IPS-18c (cell line): Measurements from ENCODE around the gene PRPF6.

Experiments
- H3K4me3 ChIP-seq: 2 replicates; pipeline ENCODE4 v1.7.0; 2013; ENCODE audit warnings: low read depth, mild to moderate bottlenecking, low read length, moderate library complexity; ENCODE audit not compliant: insufficient read depth
- H3K9me3 ChIP-seq: one replicate; pipeline ENCODE4 v1.6.1; 2013; ENCODE audit warnings: mild to moderate bottlenecking, low read length, moderate library complexity; ENCODE audit not compliant: control insufficient read depth, insufficient read depth

Gene PRPF6

DNA sequence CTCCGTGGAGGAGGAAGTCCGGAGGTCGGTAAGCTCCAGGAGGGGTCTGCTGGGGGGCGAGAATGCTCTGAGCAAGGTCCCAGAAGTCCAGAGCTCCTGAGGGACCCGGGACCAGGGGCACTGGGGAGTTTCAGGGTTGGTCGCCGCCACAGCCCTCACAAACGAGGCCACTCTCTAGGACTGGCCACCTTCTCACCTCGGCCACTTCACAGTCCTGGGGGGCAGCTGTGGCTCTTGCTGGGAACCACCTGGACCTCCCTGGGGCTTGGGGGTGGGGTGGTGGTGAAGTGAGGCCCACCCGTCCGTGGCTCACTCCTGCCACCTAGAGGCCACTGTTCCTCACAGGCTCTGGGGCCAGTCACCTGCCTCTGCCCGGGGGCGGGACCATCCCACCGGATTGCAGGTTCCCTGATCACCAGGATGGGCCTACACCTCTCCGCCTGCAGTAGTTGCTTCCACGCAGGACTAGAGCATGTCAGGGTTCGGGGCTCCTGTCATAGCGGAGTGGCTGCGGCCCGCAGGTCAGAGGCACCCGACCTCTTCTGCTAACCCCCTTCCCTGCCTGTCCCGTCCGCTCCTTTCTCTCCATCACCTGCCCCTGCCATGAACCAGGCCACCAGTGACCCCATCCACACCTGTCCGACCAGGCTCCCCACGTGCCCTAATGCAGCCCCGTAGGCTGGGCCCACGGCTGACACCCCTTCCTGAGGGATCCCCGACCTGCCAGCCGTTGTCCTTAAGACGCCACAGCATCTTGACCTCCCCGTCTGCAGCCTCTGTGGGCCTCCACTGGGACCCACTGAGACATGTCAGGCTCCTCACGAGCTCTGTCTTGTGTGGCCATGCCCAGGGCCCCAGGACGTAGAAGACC lies 76.9 kb downstream of the PRPF6 start:
- Histone ChIP-seq H3K9me3 (no peaks in the 10 kb centered on the region), H3K4me3 (no peak overlapping the region)

- no peaks in the 10 kb centered on the region for H3K9me3 ChIP-seq
- no peak overlapping the region for H3K4me3 ChIP-seq
Observed at GRCh38 chr20:64058536-64058935, 77.6 kb downstream of the PRPF6 start.

DNA sequence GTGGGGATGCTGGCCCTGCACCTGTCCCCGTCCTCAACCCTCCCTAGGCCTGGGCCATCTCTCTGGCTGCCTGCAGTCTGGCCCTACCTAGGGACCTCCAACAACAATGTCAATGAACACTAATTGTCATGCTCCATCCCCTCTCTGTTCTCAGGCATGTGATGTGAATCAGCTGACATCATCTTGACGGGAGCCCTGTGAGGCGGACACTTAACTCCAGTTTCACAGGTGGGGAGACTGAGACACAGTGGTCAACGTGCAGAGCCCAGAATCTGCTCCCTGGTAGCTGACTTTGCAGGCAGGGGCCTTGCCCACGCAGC lies 81.3 kb downstream of the PRPF6 start:
- no peaks in the 10 kb centered on the region for H3K9me3 ChIP-seq
- H3K4me3 ChIP-seq = peak overlapping the region; percentile 85

DNA sequence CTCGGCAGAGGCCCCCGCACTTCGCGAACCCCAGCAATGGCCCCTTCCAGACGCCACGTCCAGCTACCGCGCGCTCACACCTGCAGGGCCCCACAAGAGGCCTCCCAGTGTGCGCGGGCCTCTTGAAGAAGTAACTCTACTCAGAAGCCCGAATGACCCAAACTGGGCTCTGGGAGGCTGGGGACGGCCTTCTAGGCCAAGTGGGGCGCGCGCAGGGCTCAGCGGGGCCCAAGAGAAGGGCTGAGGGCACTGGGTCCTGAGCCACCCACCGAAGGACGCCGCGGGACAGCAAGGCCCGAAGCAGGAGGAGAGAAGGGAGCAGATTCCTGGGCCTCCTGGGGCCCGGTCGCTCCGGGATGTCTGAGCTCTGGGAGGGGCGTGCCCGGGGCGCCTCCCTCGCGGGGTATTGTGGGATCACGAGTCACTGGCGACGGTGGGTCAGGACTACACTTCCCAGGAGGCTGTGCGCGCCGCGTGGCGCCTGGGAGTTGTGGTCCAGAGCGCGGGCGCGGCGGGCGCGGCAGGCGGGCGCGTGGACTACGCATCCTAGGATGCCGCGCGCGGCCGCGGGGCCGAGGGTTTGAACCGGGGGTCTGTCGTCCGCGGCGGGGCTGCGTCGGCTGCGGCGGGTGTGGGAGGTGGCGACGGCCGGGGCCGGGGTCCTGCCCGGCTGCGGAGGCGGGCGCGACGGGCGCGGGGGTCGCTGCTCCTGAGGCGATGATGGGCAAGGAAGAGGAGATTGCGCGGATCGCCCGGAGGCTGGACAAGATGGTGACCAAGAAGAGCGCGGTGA lies 81.9 kb downstream of the PRPF6 start, which contains the start of gene TCEA2:
TSS of gene TCEA2 (plus strand) at position 603 of the 793 bp plus-strand sequence. CDS start at position 718, 115 bp downstream.
- Histone ChIP-seq H3K4me3 (peak within 1 kb of the TSS; percentile 85), H3K9me3 (no peaks in the 10 kb centered on the region)

DNA sequence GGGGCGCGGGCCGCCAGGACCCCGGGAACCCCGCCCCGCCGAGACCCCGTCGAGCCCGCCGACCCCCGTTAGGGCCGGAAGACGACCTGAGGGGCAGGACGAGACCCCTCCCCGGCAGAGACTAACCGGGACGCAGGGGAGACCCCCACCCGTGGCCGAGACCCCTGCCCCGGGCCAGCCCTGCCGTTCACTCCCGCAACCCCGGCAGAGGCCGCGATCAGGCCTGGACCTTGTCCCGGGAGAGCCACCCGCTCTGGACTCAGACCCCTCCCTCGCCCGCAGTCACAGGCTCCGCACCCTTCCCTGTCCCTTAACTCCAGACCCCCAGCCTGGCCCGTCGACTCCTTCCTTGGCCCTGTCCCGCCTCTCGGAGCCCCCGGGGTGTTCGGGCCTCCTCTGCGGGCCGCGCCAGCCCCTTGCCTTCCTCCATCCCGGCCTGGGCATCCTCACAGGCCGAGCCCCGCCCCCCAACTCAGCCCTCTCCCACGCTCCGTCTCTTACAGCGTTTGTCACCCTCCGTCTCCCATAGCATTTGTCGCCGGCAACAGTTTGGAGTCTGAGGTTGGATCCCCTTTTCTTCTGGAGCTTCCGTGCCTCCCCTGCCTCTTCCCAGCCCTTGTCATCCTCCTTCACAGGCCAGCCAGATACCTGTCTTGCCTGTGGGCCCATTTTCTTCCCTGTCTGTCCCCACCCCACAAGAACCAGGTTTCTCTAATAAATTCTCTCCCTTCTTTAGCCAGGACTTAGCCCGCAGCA lies 82.6 kb downstream of the PRPF6 start:
- H3K4me3 ChIP-seq = peak overlapping the region; percentile 85
- no peaks in the 10 kb centered on the region for H3K9me3 ChIP-seq

GRCh38 chr20:64064145-64064698 lies 83.3 kb downstream of the PRPF6 start:
- no peak overlapping the region for H3K4me3 ChIP-seq
- no peaks in the 10 kb centered on the region for H3K9me3 ChIP-seq

- Histone ChIP-seq H3K9me3 (no peaks in the 10 kb centered on the region), H3K4me3 (no peak overlapping the region)
Observed at GRCh38 chr20:64065062-64065973, 84.4 kb downstream of the PRPF6 start.

- H3K9me3 ChIP-seq = no peaks in the 10 kb centered on the region
- H3K4me3 ChIP-seq = no peak overlapping the region
Observed at GRCh38 chr20:64065974-64066343, 85.0 kb downstream of the PRPF6 start.

DNA sequence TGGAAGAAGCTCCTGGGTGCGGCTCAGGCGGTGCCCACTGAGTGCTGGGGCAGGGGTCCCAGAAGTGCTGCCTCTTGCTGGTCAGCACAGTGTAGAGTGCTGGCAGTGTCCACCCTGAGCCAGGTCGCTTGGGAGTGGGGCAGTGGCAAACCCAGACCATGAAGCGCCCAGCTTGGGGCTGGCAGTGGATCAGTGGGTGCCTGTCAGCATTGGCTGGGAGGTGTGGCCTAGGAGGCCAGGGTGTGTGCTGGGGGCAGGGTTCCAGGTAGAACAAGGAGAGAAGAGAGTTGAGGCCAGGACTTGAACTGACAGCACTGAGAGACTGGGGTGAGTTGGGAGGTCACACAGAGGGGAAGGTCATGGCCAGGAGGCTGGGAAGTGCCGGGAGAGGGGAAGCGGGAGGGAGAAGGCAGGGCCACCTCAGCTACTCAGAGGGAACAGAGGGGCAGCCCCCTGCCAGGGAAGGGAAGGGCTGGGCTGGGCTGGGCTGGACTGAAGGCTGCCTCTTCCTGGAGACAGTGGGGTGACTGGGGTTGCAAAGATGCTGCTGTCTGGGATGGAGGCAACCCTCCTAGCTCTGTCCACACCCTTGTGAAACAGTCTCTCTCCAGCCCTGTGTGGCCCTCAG lies 86.2 kb downstream of the PRPF6 start:
- Histone ChIP-seq H3K9me3 (no peaks in the 10 kb centered on the region), H3K4me3 (no peak overlapping the region)

DNA sequence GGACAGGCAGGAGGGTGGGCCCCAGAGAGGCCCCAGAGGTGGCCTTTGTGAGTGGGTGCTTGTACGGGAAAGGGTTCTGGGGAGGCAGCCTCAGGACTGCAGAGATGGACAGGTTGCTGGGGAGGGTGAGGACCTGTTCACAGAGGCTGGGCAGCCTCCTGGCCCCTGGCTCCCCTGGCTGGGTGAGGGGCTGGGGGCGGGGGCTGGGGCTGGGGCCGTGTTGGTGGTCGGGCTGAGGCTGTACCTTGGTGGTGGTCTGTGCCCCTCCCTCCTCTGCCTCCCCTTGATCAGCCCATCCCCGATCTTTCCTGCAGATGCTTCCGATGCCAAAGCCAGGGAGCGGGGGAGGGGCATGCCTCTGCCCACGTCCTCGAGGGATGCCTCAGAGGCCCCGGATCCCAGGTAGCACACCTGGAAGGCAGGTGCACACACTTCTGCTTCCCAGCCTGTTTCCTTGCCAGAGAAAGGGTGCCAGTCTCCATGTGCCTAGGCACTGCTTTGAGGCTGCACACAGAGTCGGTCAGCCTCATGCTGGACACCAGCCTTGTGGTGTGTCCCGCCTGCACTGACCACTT lies 86.9 kb downstream of the PRPF6 start:
- Histone ChIP-seq H3K4me3 (no peak overlapping the region), H3K9me3 (no peaks in the 10 kb centered on the region)

DNA sequence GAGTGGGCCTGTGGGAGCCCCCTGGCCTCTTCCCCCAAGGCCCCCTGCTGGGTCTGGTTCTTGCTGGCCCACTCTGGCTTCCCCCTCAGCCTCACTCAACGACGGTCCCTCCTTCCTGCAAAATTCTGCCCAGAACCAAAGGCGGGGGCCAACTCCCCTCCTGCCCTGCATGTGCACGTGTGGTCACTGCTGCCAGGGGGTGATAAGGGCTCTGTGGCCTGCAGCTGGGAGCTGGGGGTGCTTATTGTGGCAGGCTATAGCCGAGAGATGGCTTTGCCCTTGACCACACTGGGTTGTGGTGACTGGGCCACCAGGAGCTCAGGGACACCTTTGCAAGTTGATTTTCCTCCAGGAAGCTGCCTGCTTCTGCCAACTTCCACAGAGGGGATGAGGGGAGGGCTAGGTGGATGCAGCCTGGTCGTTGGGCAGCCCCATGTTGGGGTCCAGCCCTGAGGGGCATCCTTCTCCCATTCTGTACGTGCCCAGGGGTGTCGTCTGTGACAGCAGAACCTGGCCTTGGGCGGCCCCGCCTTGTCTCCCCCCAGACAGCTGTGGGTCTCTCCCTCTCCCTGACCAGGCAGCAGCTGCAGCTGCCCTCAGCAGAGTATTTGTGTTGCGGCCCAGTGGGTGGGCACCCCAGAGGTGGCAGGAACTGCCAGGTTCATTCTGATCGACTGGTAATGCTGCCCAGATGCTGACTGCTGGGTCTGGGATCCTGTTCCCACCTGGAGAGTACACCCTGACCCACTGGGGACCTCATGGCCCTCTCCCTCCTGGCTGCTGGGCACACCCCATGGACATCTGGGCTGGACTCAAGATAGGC lies 87.7 kb downstream of the PRPF6 start:
- H3K9me3 ChIP-seq = no peaks in the 10 kb centered on the region
- no peak overlapping the region for H3K4me3 ChIP-seq

DNA sequence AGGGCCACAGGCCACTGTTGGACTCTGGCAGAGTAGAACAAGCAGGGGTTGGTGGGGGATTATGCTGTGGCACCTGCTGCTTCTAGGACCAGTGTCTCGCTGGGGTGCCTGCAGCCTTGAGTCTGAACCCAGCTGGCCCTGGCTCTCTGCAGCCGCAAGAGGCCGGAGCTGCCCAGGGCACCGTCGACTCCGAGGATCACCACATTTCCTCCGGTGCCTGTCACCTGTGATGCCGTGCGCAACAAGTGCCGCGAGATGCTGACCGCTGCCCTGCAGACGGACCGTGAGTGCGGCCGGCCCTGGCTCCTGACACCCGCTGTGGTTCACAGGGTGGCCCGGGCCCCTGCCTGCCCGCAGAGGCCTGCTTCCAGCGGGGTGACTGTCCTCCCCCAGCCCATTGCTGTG lies 88.3 kb downstream of the PRPF6 start:
- Histone ChIP-seq H3K9me3 (no peaks in the 10 kb centered on the region), H3K4me3 (no peak overlapping the region)

DNA sequence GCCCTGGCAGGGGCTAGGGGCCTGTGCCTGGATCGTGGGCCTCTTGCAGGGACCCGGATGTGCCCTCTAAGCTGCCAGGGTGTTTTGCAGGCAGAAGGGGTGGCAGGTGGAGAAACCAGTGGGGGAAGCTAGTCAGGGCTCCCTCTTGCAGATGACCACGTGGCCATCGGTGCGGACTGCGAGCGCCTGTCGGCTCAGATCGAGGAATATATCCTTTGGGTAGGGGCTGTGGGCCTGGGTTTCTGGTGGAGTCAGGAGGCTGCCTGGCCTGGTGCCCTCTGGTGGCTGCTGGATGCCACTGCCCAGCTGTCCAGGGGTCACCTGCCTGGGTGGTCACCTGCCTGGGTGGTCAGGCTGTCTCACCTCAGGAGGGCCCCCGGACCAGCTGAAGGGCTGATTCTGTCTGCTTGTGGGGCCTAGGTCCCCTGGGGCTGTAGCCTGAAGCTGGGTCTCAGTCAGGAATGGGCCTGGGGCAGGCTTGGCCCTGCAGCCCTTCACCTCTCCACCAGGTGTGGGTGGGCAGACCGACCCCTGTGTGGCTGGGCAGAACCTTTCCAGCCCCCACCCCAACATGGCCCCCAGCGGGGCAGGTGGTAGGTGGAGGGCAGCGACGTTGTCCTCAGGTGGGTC lies 88.8 kb downstream of the PRPF6 start:
- H3K4me3 ChIP-seq = no peak overlapping the region

DNA sequence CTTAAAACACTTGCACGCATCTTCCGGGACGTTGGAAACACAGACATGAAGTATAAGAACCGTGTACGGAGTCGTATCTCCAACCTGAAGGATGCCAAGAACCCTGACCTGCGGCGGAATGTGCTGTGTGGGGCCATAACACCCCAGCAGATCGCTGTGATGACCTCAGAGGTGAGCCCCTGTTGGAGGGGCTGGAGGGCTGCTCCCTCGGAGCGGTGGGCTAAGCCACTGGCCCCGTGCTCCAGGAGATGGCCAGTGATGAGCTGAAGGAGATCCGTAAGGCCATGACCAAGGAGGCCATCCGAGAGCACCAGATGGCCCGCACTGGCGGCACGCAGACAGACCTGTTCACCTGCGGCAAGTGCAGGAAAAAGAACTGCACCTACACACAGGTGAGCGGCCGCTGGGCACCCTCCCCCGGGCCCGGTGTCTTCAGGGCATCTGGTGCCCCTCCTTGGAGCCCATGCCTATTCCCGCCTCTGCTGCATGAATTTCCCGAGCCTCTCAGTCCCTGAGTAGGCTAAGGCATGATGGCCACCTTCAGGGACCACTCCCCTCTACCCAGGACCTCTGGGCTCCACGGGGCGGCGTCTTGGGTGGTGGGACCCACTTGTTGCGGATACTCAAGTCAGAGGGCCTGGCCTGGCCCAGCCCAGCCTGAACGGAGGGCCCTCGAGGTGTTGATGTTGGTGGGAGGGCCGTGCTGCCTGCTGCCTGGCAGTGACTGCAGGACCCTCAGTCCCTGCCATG lies 89.5 kb downstream of the PRPF6 start:
- Histone ChIP-seq H3K9me3 (no peaks in the 10 kb centered on the region), H3K4me3 (no peak overlapping the region)

More for the DNA sequence above, 88.8 kb downstream of the PRPF6 start:
- no peaks in the 10 kb centered on the region for H3K9me3 ChIP-seq
